GM21381 (cell line): ENCODE results near the gene TBXT.

Source experiments
- ATAC-seq: cut with Tn5 transposase; IDR thresholded peaks from one replicate; pipeline ENCODE4 v1.9.1; 2021; ENCODE audit warnings: mild to moderate bottlenecking, moderate library complexity; ENCODE audit not compliant: unreplicated experiment

Gene TBXT

GRCh38 chr6:166119116-166119911 lies 48.3 kb downstream of the TBXT start:
- ATAC-seq: no peak

- ATAC-seq: no peak
These were observed 52.0 kb downstream of the TBXT start for GRCh38 chr6:166115609-166116008.

GRCh38 chr6:166112580-166112979 lies 55.1 kb downstream of the TBXT start:
- ATAC-seq: no peak

GRCh38 chr6:166109608-166110007 lies 58.0 kb downstream of the TBXT start:
- no peak for ATAC-seq
